ENCODE results near the gene MYO9B.

The MYO9B gene

DNA sequence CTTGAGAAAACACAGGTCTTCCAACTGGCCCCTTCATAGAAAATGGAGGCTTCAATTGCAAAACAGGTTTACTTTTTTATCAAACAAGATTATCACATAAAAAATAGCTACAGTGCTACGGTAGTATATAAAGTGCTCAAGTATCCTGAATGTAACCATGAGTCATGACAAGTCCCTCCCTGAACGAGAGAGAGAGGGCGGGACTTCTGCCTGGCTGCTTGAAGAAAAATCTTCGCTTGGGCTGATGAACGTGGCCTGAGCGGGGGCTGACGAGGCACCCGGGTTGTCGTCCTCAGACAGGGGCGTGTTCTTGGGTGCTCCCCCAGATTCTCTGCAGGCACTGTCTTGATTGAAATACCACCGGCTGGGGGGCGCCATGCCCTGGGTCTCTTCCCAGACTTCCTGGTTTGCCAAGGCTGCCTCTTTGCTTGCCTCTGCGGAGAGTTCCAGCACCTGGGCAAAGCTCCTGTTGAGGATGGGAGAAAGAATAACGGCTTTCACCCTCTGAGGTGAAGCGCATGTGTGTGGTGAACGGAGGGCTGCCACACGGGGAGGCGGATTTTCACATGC lies 25.8 kb upstream of the MYO9B start:
- no peak overlapping the region for H3K4me3 ChIP-seq (ENCODE audit: low read length)
- no peak for TF ChIP-seq CTCF (conservative IDR thresholded peaks at IDR 0.05; ENCODE audit: low read depth, low read length)
- DNase-seq (ENCODE audit: low read depth), result peak; percentile 31

- TF ChIP-seq CTCF (conservative IDR thresholded peaks at IDR 0.05; ENCODE audit: low read depth, low read length), result peak; percentile 68
- no peak overlapping the region for H3K4me3 ChIP-seq (ENCODE audit: low read length)
- DNase-seq (ENCODE audit: low read depth), result no peak
These were observed 23.1 kb upstream of the MYO9B start for GRCh38 chr19:17052439-17052838.

GRCh38 chr19:17054746-17055145 lies 20.8 kb upstream of the MYO9B start:
- TF ChIP-seq CTCF (conservative IDR thresholded peaks at IDR 0.05; ENCODE audit: low read depth, low read length), result no peak
- no peak overlapping the region for H3K4me3 ChIP-seq (ENCODE audit: low read length)

GRCh38 chr19:17055636-17056035 lies 19.9 kb upstream of the MYO9B start:
- no peak overlapping the region for H3K4me3 ChIP-seq (ENCODE audit: low read length)
- TF ChIP-seq CTCF (conservative IDR thresholded peaks at IDR 0.05; ENCODE audit: low read depth, low read length), result no peak
- DNase-seq (ENCODE audit: low read depth), result no peak

More at GRCh38 chr19:17054746-17055145, 20.8 kb upstream of the MYO9B start:
- DNase-seq (ENCODE audit: low read depth), result no peak

DNA sequence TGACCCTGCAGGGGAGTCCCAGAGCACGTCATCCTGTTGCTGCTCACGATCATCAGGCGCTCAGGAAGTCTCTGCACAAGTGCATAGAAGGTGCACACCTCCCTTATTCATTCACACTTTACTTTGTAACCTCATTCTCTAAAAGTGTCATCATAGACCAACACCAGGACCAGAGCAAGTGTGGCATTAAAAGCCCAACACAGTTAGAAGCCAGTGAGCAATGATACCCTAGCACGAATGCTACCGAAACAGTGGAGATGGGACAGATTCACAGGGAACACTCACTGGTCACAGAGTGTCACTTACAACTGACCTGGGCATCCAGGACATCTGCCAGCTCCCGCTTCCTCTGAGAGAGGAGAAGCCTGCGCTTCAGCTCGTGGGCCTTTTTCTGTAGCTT lies 17.3 kb upstream of the MYO9B start:
- TF ChIP-seq CTCF (conservative IDR thresholded peaks at IDR 0.05; ENCODE audit: low read depth, low read length), result no peak
- H3K4me3 ChIP-seq (ENCODE audit: low read length), result no peak overlapping the region
- no peak for DNase-seq (ENCODE audit: low read depth)

GRCh38 chr19:17060802-17061201 lies 14.8 kb upstream of the MYO9B start:
- TF ChIP-seq CTCF (conservative IDR thresholded peaks at IDR 0.05; ENCODE audit: low read depth, low read length), result no peak

DNA sequence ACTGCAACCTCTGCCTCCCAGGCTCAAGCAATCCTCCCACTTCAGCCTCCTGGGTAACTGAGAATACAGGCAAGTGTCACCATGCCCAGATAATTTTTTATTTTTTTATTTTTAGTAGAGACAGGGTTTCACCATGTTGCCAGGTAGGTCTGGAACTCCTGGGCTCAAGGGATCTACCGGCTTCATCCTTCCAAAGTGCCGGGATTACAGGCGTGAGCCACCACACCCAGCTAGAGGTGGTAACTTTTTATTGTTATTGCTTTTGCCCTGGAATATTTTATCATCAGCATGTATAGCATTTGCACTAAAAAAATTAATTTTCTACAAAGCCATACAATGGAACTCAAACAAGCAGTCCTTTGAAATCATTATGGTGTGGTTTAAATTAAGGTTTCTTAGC lies 14.4 kb upstream of the MYO9B start:
- no peak overlapping the region for H3K4me3 ChIP-seq (ENCODE audit: low read length)
- no peak for DNase-seq (ENCODE audit: low read depth)
- no peak for TF ChIP-seq CTCF (conservative IDR thresholded peaks at IDR 0.05; ENCODE audit: low read depth, low read length)

More at GRCh38 chr19:17060802-17061201, 14.8 kb upstream of the MYO9B start:
- no peak for DNase-seq (ENCODE audit: low read depth)
- H3K4me3 ChIP-seq (ENCODE audit: low read length), result no peak overlapping the region

All from retinal pigment epithelial cell (primary cell).